SU-DHL-6 (cell line): ENCODE results near the gene CCDC102A.

Experiments
- H2AFZ ChIP-seq: fragments of 200-600 bp; sonication (generic); 2 replicates; pipeline ENCODE4 v1.6.1; 2014; ENCODE audit warnings: low read depth, mild to moderate bottlenecking, moderate library complexity, mixed read lengths, antibody characterized with exemption, low read length; ENCODE audit not compliant: severe bottlenecking
- H3F3A ChIP-seq: fragments of 200-600 bp; shearing (Covaris generic); 2 replicates; pipeline ENCODE4 v1.6.0; 2016; ENCODE audit warnings: antibody characterized with exemption, mild to moderate bottlenecking; ENCODE audit not compliant: insufficient read depth
- H3K27ac ChIP-seq: fragments of 200-600 bp; sonication (generic); 2 replicates; pipeline ENCODE4 v1.5.1; 2016; ENCODE audit warnings: low read depth, mild to moderate bottlenecking, low read length, moderate library complexity, mixed read lengths
- H3K27me3 ChIP-seq: fragments of 200-600 bp; sonication (generic), shearing (Covaris generic); 2 replicates; pipeline ENCODE4 v1.6.0; 2014; ENCODE audit warnings: mild to moderate bottlenecking, low read length
- H3K36me3 ChIP-seq: fragments of 200-600 bp; sonication (generic); 2 replicates; pipeline ENCODE4 v1.6.1; 2014; ENCODE audit warnings: mild to moderate bottlenecking, low read length, mixed read lengths
- H3K4me2 ChIP-seq: fragments of 300-600, 200-600 bp; shearing (Covaris generic), sonication (generic); 2 replicates; pipeline ENCODE4 v1.6.0; 2014; ENCODE audit warnings: low read length, low read depth, mild to moderate bottlenecking; ENCODE audit not compliant: poor library complexity, severe bottlenecking
- H3K4me3 ChIP-seq: fragments of 200-600 bp; sonication (generic); 2 replicates; pipeline ENCODE4 v1.5.1; 2014; ENCODE audit warnings: antibody characterized with exemption, low read length, mild to moderate bottlenecking, mixed read lengths; ENCODE audit not compliant: insufficient read depth, poor library complexity, severe bottlenecking
- H3K79me2 ChIP-seq: fragments of 200-600 bp; sonication (generic); 2 replicates; pipeline ENCODE4 v1.6.1; 2014; ENCODE audit warnings: mild to moderate bottlenecking, low read length, moderate library complexity; ENCODE audit not compliant: insufficient read depth
- H3K9ac ChIP-seq: fragments of 200-600 bp; sonication (generic); 2 replicates; pipeline ENCODE4 v1.7.0; 2014; ENCODE audit warnings: mild to moderate bottlenecking, low read length
- H3K9me2 ChIP-seq: fragments of 200-600 bp; sonication (generic); replicated peaks from 2 replicates; pipeline ENCODE4 v1.6.1; 2014; ENCODE audit warnings: low read length; ENCODE audit not compliant: insufficient read depth
- H3K9me3 ChIP-seq: fragments of 200-600 bp; sonication (generic); 2 replicates; pipeline ENCODE4 v1.6.1; 2014; ENCODE audit warnings: low read length, mixed read lengths; ENCODE audit not compliant: insufficient read depth
- H4K20me1 ChIP-seq: fragments of 200-600 bp; sonication (generic); 2 replicates; pipeline ENCODE4 v1.6.1; 2014; ENCODE audit warnings: low read depth, mild to moderate bottlenecking, antibody characterized with exemption, low read length, moderate library complexity, mixed read lengths
- EZH2phosphoT487 ChIP-seq: fragments of 200-600 bp; sonication (generic), shearing (Covaris generic); conservative IDR thresholded peaks from 2 replicates; pipeline ENCODE4 v1.6.1; 2018; ENCODE audit warnings: mild to moderate bottlenecking, antibody characterized with exemption, low read length, moderate library complexity, mixed read lengths
- TF ChIP-seq, protein P1 (sequence below): fragments of 200-600 bp; sonication (generic); IDR thresholded peaks from one replicate; pipeline ENCODE4 v1.5.1; 2017; ENCODE audit warnings: antibody characterized with exemption, mild to moderate bottlenecking, low read length, moderate library complexity; ENCODE audit not compliant: insufficient read depth, poor library complexity, severe bottlenecking

Gene CCDC102A

DNA sequence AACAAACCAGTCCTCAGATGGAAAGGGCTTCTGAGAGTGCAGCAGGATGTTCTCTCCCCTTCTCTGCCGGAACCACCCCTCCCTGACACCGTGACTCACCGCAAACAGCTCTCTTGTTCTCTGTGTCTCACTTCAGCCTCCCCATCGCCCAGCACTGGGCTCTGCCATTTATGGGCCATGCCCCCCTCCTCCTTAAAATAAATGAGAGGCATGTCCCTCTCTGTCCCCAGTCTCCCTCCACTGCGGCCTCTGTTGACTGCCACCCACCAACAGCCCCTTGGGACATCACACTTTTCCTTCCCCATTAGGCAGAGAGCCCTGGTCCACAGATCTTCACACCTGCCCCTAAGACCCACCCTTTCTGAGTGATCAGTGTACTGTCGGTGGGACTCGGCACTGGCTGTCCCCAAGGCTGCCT, 6.3 kb downstream of the CCDC102A start:
- Histone ChIP-seq H3K9ac (no peak overlapping the region), H3K79me2 (no peaks in the 10 kb centered on the region), H3K9me2 (no peaks in the 10 kb centered on the region), H3K4me3 (no peak overlapping the region), H3K36me3 (no peaks in the 10 kb centered on the region), H3F3A (no peaks in the 10 kb centered on the region), H2AFZ (no peak overlapping the region), H3K27me3 (no peaks in the 10 kb centered on the region), H3K4me2 (no peak overlapping the region), H4K20me1 (no peaks in the 10 kb centered on the region), H3K9me3 (no peaks in the 10 kb centered on the region), H3K27ac (no peak overlapping the region)
- no peak for TF ChIP-seq EZH2phosphoT487
- TF ChIP-seq, protein P1, sequence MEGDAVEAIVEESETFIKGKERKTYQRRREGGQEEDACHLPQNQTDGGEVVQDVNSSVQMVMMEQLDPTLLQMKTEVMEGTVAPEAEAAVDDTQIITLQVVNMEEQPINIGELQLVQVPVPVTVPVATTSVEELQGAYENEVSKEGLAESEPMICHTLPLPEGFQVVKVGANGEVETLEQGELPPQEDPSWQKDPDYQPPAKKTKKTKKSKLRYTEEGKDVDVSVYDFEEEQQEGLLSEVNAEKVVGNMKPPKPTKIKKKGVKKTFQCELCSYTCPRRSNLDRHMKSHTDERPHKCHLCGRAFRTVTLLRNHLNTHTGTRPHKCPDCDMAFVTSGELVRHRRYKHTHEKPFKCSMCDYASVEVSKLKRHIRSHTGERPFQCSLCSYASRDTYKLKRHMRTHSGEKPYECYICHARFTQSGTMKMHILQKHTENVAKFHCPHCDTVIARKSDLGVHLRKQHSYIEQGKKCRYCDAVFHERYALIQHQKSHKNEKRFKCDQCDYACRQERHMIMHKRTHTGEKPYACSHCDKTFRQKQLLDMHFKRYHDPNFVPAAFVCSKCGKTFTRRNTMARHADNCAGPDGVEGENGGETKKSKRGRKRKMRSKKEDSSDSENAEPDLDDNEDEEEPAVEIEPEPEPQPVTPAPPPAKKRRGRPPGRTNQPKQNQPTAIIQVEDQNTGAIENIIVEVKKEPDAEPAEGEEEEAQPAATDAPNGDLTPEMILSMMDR, result no peak

DNA sequence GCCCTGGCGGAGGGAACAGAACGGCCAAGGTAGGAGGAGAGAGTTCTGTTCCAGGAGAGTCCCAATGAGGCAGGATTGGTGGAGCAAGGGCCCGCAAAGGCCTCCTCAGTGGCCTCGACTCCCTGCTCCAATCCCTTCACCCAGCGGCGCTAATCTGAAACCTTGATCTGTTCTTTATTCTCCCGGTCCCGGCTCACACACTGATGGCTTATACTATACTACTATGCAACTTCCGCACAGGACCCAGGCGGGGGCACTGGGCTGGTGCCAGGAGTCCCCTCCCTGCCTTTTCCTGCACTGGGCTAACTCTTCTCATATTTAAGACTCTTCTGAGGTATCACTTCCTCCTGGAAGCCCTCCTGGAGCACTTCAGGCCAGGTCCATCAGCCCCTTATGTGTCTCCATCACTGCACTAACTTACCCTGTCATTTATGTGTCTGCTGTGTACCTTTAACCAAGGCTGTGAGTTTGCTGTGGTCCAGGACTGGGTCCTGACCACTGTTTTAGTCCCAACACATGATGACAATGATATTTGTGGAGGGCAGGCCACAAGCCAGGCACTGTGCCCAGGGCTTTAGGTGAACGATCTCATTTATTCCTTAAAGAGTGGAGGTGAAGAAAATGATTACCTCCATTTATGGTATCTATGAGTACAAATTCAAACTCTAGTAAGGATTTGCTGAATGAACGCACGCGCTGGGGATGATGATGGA, 6.8 kb downstream of the CCDC102A start:
- no peaks in the 10 kb centered on the region for H3K9me2 ChIP-seq
- no peaks in the 10 kb centered on the region for H3F3A ChIP-seq
- H4K20me1 ChIP-seq, result no peaks in the 10 kb centered on the region
- H3K79me2 ChIP-seq, result no peaks in the 10 kb centered on the region
- H2AFZ ChIP-seq, result no peak overlapping the region
- no peaks in the 10 kb centered on the region for H3K9me3 ChIP-seq
- TF ChIP-seq EZH2phosphoT487, result no peak
- TF ChIP-seq, protein P1, result no peak
- H3K27me3 ChIP-seq, result no peaks in the 10 kb centered on the region
- H3K4me3 ChIP-seq, result no peak overlapping the region
- H3K9ac ChIP-seq, result no peak overlapping the region
- H3K36me3 ChIP-seq, result no peaks in the 10 kb centered on the region
- H3K27ac ChIP-seq, result no peak overlapping the region
- H3K4me2 ChIP-seq, result no peak overlapping the region

DNA sequence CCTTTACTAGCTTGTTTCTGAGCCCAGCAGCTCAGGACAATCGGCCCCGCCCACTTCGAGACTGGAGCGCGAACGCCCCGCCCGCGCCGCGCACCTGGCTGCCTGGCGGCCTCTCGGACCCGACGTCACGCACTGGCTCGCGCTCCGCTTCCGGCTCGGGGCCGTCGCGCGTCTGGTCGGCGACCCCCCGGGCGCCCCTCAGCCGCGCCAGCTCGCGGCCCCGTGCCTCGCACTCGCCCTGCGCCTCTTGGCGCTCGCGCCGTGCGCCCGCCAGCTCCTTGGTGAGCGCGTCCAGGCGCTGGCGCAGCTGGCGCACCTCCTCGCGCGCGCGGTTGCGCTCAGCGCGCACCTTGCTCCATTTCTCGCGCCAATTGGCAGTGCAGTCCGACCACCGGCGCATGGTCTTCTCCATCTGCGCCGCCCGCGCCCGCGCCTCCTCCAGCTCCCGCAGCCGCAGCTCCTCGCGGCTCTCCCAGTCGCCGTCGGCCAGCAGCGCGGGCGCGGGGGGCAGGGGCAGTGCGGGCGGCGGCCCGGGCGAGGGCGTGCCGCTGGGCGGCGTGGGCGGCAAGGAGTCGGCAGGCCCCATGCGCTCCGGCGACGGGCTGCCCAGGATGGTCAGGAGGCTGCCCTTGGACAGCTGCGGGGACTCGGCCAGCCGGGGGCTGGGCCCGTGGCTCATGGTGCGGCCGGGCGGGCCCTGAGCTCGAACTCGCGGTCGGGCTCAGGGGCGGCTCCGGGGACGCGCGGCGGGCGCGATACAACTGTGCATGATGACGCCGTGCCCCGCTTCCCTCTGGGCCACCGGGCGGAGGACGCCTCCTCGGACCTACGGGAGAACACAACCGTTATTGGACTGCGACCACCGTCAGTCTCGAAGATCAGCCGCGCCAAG, 7.6 kb downstream of the CCDC102A start:
- TF ChIP-seq, protein P1, result no peak
- no peak for TF ChIP-seq EZH2phosphoT487
- Histone ChIP-seq H3K4me2 (no peak overlapping the region), H2AFZ (no peak overlapping the region), H3K36me3 (no peaks in the 10 kb centered on the region), H3F3A (no peaks in the 10 kb centered on the region), H3K27ac (no peak overlapping the region), H3K79me2 (no peaks in the 10 kb centered on the region), H3K9me2 (no peaks in the 10 kb centered on the region), H3K9me3 (no peaks in the 10 kb centered on the region), H3K27me3 (no peaks in the 10 kb centered on the region), H3K9ac (no peak overlapping the region), H4K20me1 (no peaks in the 10 kb centered on the region), H3K4me3 (no peak overlapping the region)
